IMR-90 (cell line): ENCODE results near the gene LDLRAD3. TPM values are rescaled to one million over a fixed set of nuclear protein-coding genes. Genes with fewer than 3 reads are reported as not detected.

Experiments
- ATAC-seq: fragments of 200-7000 bp; cut with Tn5 transposase; 2 replicates; pipeline ENCODE4 v1.9.1; 2020; ENCODE audit warnings: low read depth, mild to moderate bottlenecking, moderate library complexity
- BruUV-seq: library from RNA; stranded (reverse); fragments of 400-500 nt; replicated peaks from 2 replicates; lab custom pipeline; 2021; lab: Mats Ljungman, UMichigan
- CTCF ChIA-PET: fragments of 300-600 bp; formaldehyde crosslinking; extraction: SDS; loops from one replicate; lab custom pipeline; 2021; ENCODE audit warnings: antibody characterized with exemption; lab: Yijun Ruan, JAX
- POLR2A ChIA-PET: fragments of 300-600 bp; sonication (Branson Sonifier 250); formaldehyde crosslinking; loops from one replicate; lab custom pipeline; 2022; ENCODE audit warnings: antibody characterized with exemption; ENCODE audit not compliant: unreplicated experiment; lab: Charles Lee
- DNase-seq: peaks from one replicate; pipeline ENCODE4 v3.0.0; 2013
- H2AFZ ChIP-seq: replicated peaks from 2 replicates; pipeline ENCODE3; 2013; ENCODE audit warnings: low read length, mild to moderate bottlenecking; ENCODE audit not compliant: poor library complexity
- H2AK5ac ChIP-seq: 2 replicates; pipeline ENCODE4 v1.6.1; 2013; ENCODE audit warnings: low read depth, low read length, inconsistent platforms
- H2AK9ac ChIP-seq: replicated peaks from 2 replicates; pipeline ENCODE3; 2013; ENCODE audit warnings: mild to moderate bottlenecking, low read depth, low read length, moderate library complexity; ENCODE audit not compliant: poor library complexity
- H2BK120ac ChIP-seq: 2 replicates; pipeline ENCODE4 v1.6.1; 2013; ENCODE audit warnings: low read depth, low read length, inconsistent platforms
- H2BK15ac ChIP-seq: 3 replicates; pipeline ENCODE4 v1.6.1; 2013; ENCODE audit warnings: low read depth, low read length, inconsistent platforms
- H2BK20ac ChIP-seq: 2 replicates; pipeline ENCODE4 v1.6.1; 2013; ENCODE audit warnings: low read depth, mild to moderate bottlenecking, inconsistent platforms, low read length, moderate library complexity
- H2BK5ac ChIP-seq: 2 replicates; pipeline ENCODE4 v1.6.1; 2013; ENCODE audit warnings: mild to moderate bottlenecking, low read depth, low read length, inconsistent platforms; ENCODE audit not compliant: poor library complexity, severe bottlenecking
- H3K14ac ChIP-seq: replicated peaks from 2 replicates; pipeline ENCODE4 v1.6.1; 2013; ENCODE audit warnings: low read depth, low read length, inconsistent platforms
- H3K18ac ChIP-seq: 2 replicates; pipeline ENCODE4 v1.6.1; 2013; ENCODE audit warnings: low read depth, low read length, control low read depth
- H3K23ac ChIP-seq: 2 replicates; pipeline ENCODE4 v1.6.1; 2013; ENCODE audit warnings: low read depth, low read length, inconsistent platforms
- H3K27ac ChIP-seq: 2 replicates; pipeline ENCODE4 v1.5.1; 2013; ENCODE audit warnings: mild to moderate bottlenecking, control low read depth, low read length; ENCODE audit not compliant: insufficient read depth
- H3K27me3 ChIP-seq: 2 replicates; pipeline ENCODE4 v1.6.1; 2013; ENCODE audit warnings: low read length; ENCODE audit not compliant: control insufficient read depth, insufficient read depth
- H3K36me3 ChIP-seq: 2 replicates; pipeline ENCODE4 v1.6.1; 2013; ENCODE audit warnings: low read length, mixed read lengths; ENCODE audit not compliant: control insufficient read depth, insufficient read depth
- H3K4ac ChIP-seq: 2 replicates; pipeline ENCODE4 v1.6.1; 2013; ENCODE audit warnings: low read depth, low read length, inconsistent platforms
- H3K4me1 ChIP-seq: 2 replicates; pipeline ENCODE4 v1.6.1; 2013; ENCODE audit warnings: low read length, mixed read lengths; ENCODE audit not compliant: control insufficient read depth, insufficient read depth
- H3K4me2 ChIP-seq: 2 replicates; pipeline ENCODE4 v1.6.1; 2013; ENCODE audit warnings: low read depth, mild to moderate bottlenecking, control low read depth, low read length, moderate library complexity
- H3K4me3 ChIP-seq: 2 replicates; pipeline ENCODE4 v1.5.1; 2013; ENCODE audit warnings: low read depth, mild to moderate bottlenecking, control low read depth, low read length, moderate library complexity; ENCODE audit not compliant: insufficient read depth
- H3K56ac ChIP-seq: 2 replicates; pipeline ENCODE4 v1.6.1; 2013; ENCODE audit warnings: low read length, inconsistent platforms; ENCODE audit not compliant: insufficient read depth; ENCODE audit errors: extremely low read depth
- H3K79me1 ChIP-seq, 2 experiments: 2 replicates each; pipeline ENCODE4 v1.6.1; 2013; ENCODE audit warnings: low read length in 2 of 2, inconsistent platforms in 1 of 2, low read depth in 1 of 2
- H3K9ac ChIP-seq: 2 replicates; pipeline ENCODE4 v1.6.1; 2013; ENCODE audit warnings: low read depth, low read length, control low read depth
- H3K9me1 ChIP-seq: 2 replicates; pipeline ENCODE4 v1.6.1; 2013; ENCODE audit warnings: low read length, inconsistent platforms; ENCODE audit not compliant: insufficient read depth
- H3K9me3 ChIP-seq: 2 replicates; pipeline ENCODE4 v1.6.1; 2013; ENCODE audit warnings: low read length; ENCODE audit not compliant: control insufficient read depth, insufficient read depth
- H4K20me1 ChIP-seq: 2 replicates; pipeline ENCODE4 v1.6.1; 2013; ENCODE audit warnings: low read length, inconsistent platforms; ENCODE audit not compliant: insufficient read depth
- H4K5ac ChIP-seq: 2 replicates; pipeline ENCODE4 v1.6.1; 2013; ENCODE audit warnings: mild to moderate bottlenecking, low read depth, low read length, control low read depth
- H4K8ac ChIP-seq, 2 experiments: 2 replicates each; pipeline ENCODE4 v1.6.1; 2013; ENCODE audit warnings: low read depth in 2 of 2, low read length in 2 of 2, control low read depth in 1 of 2, inconsistent platforms in 1 of 2
- H4K91ac ChIP-seq: 2 replicates; pipeline ENCODE4 v1.6.1; 2013; ENCODE audit warnings: low read depth, low read length, inconsistent platforms; ENCODE audit not compliant: insufficient read depth
- BHLHE40 ChIP-seq: fragments of 150-350 bp; IDR thresholded peaks from 2 replicates; pipeline ENCODE4 v1.6.1; 2016; ENCODE audit warnings: mild to moderate bottlenecking, low read depth, low read length
- CEBPB ChIP-seq: IDR thresholded peaks from 2 replicates; pipeline ENCODE4 v1.6.1; 2012; ENCODE audit warnings: low read depth, low read length, improper control_type of control experiment
- CHD1 ChIP-seq: IDR thresholded peaks from 2 replicates; pipeline ENCODE4 v1.6.1; 2012; ENCODE audit warnings: low read depth, low read length, improper control_type of control experiment
- CTCF ChIP-seq: conservative IDR thresholded peaks from 2 replicates; pipeline ENCODE4 v1.5.1; 2012; ENCODE audit warnings: mild to moderate bottlenecking, low read depth, low read length, improper control_type of control experiment
- MXI1 ChIP-seq: IDR thresholded peaks from 2 replicates; pipeline ENCODE4 v1.6.1; 2012; ENCODE audit warnings: low read depth, mild to moderate bottlenecking, low read length, moderate library complexity, borderline replicate concordance
- NFE2L2 ChIP-seq: fragments of 150-350 bp; IDR thresholded peaks from 2 replicates; pipeline ENCODE4 v1.6.1; 2016; ENCODE audit warnings: low read depth, mild to moderate bottlenecking, low read length
- POLR2A ChIP-seq: IDR thresholded peaks from 2 replicates; pipeline ENCODE4 v1.6.1; 2012; ENCODE audit warnings: mild to moderate bottlenecking, low read depth, low read length
- RAD21 ChIP-seq: IDR thresholded peaks from 2 replicates; pipeline ENCODE4 v1.6.1; 2012; ENCODE audit warnings: low read length, improper control_type of control experiment
- RCOR1 ChIP-seq: IDR thresholded peaks from 2 replicates; pipeline ENCODE4 v1.6.1; 2012; ENCODE audit warnings: mild to moderate bottlenecking, low read length, improper control_type of control experiment; ENCODE audit not compliant: insufficient replicate concordance
- SMC3 ChIP-seq: fragments of 150-350 bp; IDR thresholded peaks from 2 replicates; pipeline ENCODE4 v1.6.1; 2016; ENCODE audit warnings: low read depth, mild to moderate bottlenecking, antibody characterized with exemption, low read length, moderate library complexity
- USF2 ChIP-seq: fragments of 150-350 bp; IDR thresholded peaks from 2 replicates; pipeline ENCODE4 v1.6.1; 2017; ENCODE audit warnings: mild to moderate bottlenecking, antibody characterized with exemption, low read length, low read depth
- WGBS, 2 experiments: methylation state at CpG; one replicate each; pipeline versions ENCODE4 v1.1.5 to v1.1.7; 2013; ENCODE audit warnings: missing lambda C conversion rate in 2 of 2; ENCODE audit not compliant: insufficient read length in 1 of 2; ENCODE audit errors: extremely low coverage in 2 of 2; 5-methylcytosine and 5-hydroxymethylcytosine counted together
- dilution Hi-C: fragments of 300-500 bp; cut with HindIII; formaldehyde crosslinking; loops from one replicate; pipeline ENCODE4 v1.14.3; 2018; ENCODE audit warnings: low sequenced_read_pairs; ENCODE audit not compliant: unreplicated experiment
- in situ Hi-C: fragments of 300-500 bp; cut with MboI; formaldehyde crosslinking; loops from 3 replicates; pipeline ENCODE4 v1.14.3; 2019; ENCODE audit warnings: low sequenced_read_pairs, inconsistent platforms, mixed read lengths
- intact Hi-C: fragments of 100-400 bp; cut with micrococcal nuclease; formaldehyde crosslinking; loops from 2 replicates; pipeline ENCODE4 v1.10.0; 2022
- polyA plus RNA-seq, 3 experiments: library from polyadenylated mRNA; depleted of rRNA; stranded (reverse); fragments of >200 nt; gene quantifications; 2 replicates each; pipeline ENCODE4 v1.2.3, GENCODE V29; 2012; ENCODE audit warnings: low replicate concordance in 1 of 3
- total RNA-seq: library from RNA; depleted of rRNA; stranded (reverse); fragments of >200 nt; gene quantifications from 2 replicates; pipeline ENCODE4 v1.2.3, GENCODE V29; 2012

Gene LDLRAD3
- total and polyA plus RNA-seq, 2 of the 4 experiments (the other 2 are of a cell fraction), result 2.7 to 6.4 TPM

GRCh38 chr11:35911616-35912165 lies 32.2 kb upstream of the LDLRAD3 start:
- Histone ChIP-seq H4K8ac (no peak overlapping the region), H3K27me3 (peaks cover 7% of the 10 kb centered on the region), H2BK5ac (no peak overlapping the region), H4K20me1 (no peaks in the 10 kb centered on the region), H3K23ac (no peak overlapping the region), H3K4ac (no peak overlapping the region), H3K4me2 (no peak overlapping the region), H3K27ac (no peak overlapping the region), H3K9me3 (no peaks in the 10 kb centered on the region), H2BK120ac (no peak overlapping the region), H3K4me1 (no peaks in the 10 kb centered on the region), H3K36me3 (no peaks in the 10 kb centered on the region), H2BK20ac (no peak overlapping the region), H3K4me3 (no peak overlapping the region), H2AK9ac (no peak overlapping the region), H4K5ac (no peak overlapping the region), H4K91ac (no peak overlapping the region), H2AFZ (no peak overlapping the region), H2BK15ac (no peak overlapping the region), H3K9me1 (no peaks in the 10 kb centered on the region), H3K18ac (no peak overlapping the region), H3K14ac (no peak overlapping the region), H3K56ac (no peak overlapping the region), H3K9ac (no peak overlapping the region), H3K79me1 (no peaks in the 10 kb centered on the region), H2AK5ac (no peak overlapping the region)
- no TSS peak for BruUV-seq
- WGBS, 2 experiments, result no CpG with 5 or more reads among the region's 1 CpG
- TF ChIP-seq USF2 (no peak), POLR2A (no peak), SMC3 (no peak), CTCF (no peak), BHLHE40 (no peak), MXI1 (no peak), CHD1 (no peak), NFE2L2 (no peak), RCOR1 (no peak), CEBPB (no peak), RAD21 (no peak)
- DNase-seq, result no peak
- POLR2A ChIA-PET, result no interaction called here
- CTCF ChIA-PET, result no interaction called here
- ATAC-seq, result no peak
- dilution Hi-C loops (no loop called here), intact Hi-C loops (no loop called here), in situ Hi-C loops (no loop called here)
